ENCODE data around the gene IRX6.

The IRX6 gene

GRCh38 chr16:55376567-55377167 lies 52.7 kb downstream of the IRX6 start:
- TF ChIP-seq CTCF (IDR thresholded peaks at IDR 0.05; ENCODE audit: extremely low read depth, insufficient read depth, missing control alignments): no peak
- no peak for DNase-seq (ENCODE audit: low spot score)
- in situ Hi-C loops (cut with MboI; ENCODE audit: low pct_unique_long_range_greater_than_20kb, low sequenced_read_pairs, unreplicated experiment): no loop called here

GRCh38 chr16:55377840-55378239 lies 53.8 kb downstream of the IRX6 start:
- in situ Hi-C loops (cut with MboI; ENCODE audit: low pct_unique_long_range_greater_than_20kb, low sequenced_read_pairs, unreplicated experiment): no loop called here
- no peak for TF ChIP-seq CTCF (IDR thresholded peaks at IDR 0.05; ENCODE audit: extremely low read depth, insufficient read depth, missing control alignments)
- no peak for DNase-seq (ENCODE audit: low spot score)

- DNase-seq (ENCODE audit: low spot score): no peak
- in situ Hi-C loops (cut with MboI; ENCODE audit: low pct_unique_long_range_greater_than_20kb, low sequenced_read_pairs, unreplicated experiment): no loop called here
- no peak for TF ChIP-seq CTCF (IDR thresholded peaks at IDR 0.05; ENCODE audit: extremely low read depth, insufficient read depth, missing control alignments)
Observed at GRCh38 chr16:55378616-55379015, 54.6 kb downstream of the IRX6 start.

GRCh38 chr16:55379371-55379770 lies 55.4 kb downstream of the IRX6 start:
- TF ChIP-seq CTCF (IDR thresholded peaks at IDR 0.05; ENCODE audit: extremely low read depth, insufficient read depth, missing control alignments): no peak
- DNase-seq (ENCODE audit: low spot score): no peak
- in situ Hi-C loops (cut with MboI; ENCODE audit: low pct_unique_long_range_greater_than_20kb, low sequenced_read_pairs, unreplicated experiment): no loop called here

- DNase-seq (ENCODE audit: low spot score): no peak
- no peak for TF ChIP-seq CTCF (IDR thresholded peaks at IDR 0.05; ENCODE audit: extremely low read depth, insufficient read depth, missing control alignments)
- in situ Hi-C loops (cut with MboI; ENCODE audit: low pct_unique_long_range_greater_than_20kb, low sequenced_read_pairs, unreplicated experiment): no loop called here
Observed at GRCh38 chr16:55379876-55380390, 55.9 kb downstream of the IRX6 start.
